ENCODE data around the gene POC5.

POC5 gene

DNA sequence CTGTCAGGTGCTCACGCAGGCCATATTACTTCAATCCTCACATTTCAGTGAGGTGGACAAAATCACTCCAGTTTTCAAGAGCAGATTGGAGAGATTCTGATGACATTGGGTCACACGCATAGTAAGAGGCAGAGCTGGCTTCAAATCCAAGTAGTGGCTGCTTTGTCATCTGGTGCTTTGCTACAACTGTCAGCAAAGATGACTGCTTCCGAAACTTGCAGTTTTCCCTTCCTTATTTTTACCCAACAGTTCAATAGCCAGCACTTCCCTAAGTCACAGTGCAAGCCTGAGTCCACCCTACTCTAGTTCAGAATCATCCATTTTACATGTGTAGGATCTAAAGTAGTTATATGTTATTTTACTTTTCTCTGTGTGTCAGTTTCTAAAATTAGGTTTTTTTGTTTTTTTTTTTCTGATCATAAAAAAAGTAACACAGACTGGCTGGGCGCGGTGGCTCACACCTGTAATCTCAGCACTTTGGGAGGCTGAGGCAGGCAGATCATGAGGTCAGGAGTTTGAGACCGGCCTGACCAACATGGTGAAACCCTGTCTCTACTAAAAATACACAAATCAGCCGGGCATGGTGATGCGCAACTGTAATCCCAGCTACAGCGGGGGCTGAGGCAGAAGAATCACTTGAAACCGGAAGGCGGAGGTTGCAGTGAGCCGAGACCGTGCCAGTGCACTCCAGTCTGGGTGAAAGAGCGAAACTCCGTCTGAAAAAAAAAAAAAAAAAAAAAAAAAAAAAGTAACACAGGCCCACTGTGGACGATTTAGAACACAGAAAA is 56.4 kb downstream of the POC5 start:
- DNase-seq: no peak

DNA sequence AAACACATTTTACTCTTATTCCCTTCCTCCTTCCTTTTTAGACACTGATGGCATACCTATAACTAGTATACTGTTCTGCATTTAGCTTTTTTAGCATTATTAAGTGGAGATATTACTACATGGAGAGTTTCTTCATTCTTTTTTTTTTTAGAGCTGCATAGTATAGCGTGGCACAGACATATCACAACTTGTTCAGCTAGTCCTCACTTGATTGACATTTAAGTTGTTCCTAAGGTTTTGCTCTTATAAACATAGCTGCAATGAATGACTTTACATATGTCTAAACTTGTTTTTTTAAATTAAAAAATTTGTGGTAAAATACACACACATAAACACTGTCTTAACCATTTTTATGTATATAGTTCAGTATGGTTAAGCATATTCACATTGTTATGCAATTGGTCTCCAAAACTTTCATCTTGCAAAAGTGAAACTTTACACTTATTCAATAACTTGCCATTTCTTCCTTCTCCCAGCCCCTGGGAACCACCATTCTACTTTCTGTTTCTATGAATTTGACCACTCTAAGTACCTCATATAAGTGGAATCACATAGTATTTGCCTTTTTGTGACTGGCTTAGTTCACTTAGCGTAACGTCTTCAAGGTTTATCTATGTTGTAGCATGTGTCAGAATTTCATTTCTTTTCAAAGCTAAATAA is 57.3 kb downstream of the POC5 start:
- no peak for DNase-seq

DNA sequence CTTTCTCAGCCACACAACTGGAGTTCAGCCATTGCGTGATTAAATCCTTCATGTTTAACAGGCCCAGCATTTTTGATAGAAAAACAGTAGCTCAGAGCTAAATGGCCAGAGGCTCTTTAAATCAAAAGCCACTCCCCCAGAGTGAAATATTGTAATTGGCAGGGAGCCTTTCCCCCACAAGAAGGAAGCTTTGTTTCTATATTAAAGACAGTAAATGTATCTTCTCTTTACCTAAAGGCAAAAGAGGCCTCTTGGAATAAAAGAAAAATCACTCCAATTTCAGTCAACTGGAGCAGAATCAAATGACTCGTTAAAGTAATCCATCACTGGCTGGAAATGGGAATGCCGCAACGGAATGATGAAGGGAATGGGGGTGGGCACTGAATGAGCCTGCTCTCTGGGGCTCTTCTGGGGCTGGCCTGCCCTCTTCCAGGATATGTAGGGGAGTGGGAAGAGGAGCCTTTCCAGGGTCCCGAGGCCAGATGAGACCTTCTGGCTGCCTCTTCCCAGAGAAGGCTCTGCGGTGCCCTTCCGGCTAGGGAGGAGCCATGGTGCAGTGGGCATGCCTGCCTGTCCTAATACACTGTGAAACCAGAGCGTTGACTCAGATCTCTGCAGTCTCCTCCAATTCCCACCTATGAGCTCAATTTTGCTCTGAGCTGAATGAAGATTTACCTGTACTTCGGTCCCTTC is 60.8 kb downstream of the POC5 start:
- peak; percentile 68 for DNase-seq

DNA sequence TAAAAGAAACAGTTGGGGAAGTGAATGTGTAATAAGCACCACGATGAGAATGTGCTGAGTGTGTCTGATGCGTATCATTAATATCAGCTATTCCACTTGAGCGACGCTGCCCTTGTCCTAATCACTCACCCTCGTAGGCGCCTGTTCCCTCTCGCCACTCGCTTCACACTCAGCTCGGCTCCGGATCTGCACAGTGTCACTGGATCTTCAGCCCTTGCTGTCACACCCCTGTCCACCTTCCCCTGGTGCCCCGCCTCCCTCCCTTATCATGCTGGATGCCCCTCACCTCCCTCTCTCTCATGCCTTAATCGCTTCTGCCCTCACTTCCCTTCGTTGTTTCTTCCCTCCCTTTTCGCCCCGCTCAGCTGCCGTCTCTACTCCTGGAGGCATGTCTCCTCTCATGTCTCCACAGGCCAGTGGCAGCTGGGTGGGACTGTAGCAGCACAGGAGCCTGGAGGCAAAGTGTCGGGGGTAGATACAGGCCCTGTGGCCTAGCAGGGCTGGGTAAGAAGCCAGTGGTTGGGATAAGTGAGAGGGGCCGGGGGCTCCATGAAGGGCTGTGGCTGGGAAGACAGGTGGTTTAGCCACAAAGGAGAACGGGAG is 62.4 kb downstream of the POC5 start:
- no peak for DNase-seq

DNA sequence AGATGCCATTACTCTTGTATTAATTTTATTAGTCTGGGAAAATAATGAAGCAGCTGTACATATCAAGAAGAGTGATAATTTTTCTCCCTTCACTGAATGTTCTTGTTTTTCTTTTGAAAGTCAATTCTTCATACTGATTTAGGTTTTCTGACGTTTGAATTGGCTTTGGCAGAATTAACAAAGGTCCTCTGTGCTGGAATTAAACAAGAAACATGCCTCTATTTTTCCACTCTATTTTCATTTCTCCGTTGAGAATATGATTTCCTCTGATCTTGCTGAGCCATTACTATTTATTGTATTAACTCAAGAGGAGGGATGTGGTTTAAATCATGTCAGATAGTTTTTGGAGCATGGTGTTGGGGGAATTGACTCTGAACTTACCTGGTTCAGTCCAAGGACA is 63.7 kb downstream of the POC5 start:
- no peak for DNase-seq

DNA sequence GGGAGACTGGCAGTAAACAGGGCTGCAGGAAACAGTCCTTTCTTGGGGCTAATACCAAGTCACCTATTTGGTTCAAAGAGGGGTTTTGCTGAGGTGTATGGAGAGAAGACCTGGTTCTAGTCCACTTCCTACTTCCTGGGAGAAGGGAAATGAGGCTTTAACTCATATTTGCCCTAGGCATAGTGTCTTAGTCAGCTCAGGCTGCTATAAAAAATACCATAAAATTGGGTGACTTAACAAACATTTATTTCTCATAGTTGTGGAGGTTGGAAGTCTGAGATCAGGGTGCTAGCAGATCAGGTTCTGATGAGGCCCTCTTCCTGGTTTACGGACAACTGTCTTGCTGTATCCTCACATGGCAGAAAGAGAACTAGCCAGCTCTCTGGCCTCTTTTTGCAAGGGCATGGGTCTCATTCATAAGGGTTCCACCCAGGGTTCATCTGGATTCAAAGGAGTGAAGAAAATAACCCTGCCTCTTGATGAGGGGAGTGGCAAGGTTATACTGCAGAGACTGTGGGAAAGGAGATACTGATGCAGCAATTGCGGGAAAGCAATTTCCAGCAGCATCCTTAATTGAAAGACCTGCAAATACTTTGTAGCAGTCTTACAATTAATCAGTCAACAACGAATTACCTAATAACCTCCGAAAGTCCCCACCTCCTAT is 65.5 kb downstream of the POC5 start:
- no peak for DNase-seq

DNA sequence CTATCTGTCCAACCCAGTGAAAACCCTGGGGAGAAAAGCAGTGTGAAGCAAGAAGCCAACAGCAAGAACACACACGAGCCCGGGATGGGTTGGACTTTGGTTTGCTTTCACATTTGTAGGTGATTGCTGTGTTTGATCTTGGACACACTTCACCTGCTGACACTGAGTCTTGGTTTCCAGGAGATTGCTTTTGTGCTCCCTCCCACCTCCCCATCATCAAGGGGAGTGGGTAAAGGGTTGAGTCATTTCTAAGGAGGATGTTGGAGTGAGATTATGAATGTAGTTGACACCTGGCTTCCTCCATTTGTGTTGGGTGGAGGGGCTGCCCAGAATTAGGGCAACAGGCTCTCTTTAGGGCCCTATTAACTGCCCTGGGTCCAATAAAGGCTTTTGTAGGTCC is 68.5 kb downstream of the POC5 start:
- no peak for DNase-seq

DNA sequence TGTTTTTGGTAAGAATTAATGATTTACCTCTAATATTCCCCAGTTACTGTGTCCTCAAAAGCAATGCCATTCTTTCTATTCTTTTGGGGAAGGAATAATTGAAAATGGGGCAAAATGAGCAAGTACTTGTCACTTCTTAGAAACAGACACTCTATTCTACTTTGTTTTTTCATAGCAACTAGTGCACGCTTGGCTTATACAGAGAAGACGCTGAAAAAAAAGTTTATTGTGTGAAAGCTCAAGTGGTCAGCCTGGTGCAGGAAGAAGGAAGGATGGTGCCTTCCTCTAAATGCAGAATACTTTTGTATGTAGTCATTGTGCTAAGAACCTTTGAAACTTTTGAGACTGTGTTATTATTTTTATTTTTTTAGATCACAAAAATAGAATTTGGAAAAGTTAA is 76.4 kb downstream of the POC5 start:
- no peak for DNase-seq

DNA sequence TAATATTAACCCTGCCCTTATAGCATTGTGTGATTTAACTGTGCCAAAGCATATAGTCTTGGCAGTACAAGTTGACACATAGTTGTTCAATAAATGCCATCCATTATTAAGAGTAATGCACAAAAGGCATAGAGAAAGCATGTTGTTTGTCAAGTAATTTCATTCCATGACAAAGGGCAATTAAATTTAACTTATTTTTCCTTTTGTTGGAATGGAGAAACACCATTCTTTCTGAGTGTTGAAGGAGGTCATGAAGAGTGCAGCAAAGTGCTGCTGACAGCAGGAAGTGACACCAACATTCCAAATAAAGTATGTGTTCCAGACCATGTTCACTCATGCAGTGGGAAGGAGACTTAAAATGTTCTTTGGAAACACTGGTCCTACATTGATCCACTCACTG is 76.8 kb downstream of the POC5 start:
- DNase-seq: no peak

DNA sequence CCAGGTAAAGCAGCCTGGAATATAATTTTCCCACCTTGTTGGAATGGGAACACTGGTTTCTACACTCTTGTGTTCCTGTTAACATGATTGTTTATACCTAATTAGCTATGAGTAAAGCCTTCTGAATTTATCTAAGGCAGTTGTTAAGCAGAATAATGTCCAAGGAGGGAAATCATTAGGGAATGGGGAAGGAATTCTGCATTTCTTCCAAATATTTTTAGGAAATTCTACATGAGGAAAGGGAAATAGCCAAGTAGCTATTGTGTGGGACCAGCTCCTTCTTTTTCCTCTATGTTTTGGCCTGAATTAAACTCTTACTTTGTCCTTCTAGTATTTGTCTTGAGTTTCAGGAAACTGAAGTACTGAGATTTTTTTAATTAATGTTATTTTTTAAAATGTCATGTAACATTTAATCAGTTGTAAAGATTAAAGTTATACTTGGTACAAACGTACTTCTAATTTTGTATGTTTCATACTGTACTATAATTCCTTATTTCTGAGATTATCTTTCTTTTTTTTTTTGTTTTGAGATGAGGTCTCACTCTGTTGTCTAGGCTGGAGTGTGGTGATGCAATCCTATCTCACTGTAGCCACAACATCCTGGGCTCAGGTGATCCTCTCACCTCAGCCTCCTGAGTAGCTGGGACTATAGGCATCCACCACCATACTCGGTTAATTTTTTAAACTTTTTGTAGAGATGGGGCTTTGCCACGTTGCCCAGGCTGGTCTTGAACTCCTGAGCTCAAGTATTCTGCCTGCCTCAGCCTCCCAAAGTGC is 77.5 kb downstream of the POC5 start:
- no peak for DNase-seq

DNA sequence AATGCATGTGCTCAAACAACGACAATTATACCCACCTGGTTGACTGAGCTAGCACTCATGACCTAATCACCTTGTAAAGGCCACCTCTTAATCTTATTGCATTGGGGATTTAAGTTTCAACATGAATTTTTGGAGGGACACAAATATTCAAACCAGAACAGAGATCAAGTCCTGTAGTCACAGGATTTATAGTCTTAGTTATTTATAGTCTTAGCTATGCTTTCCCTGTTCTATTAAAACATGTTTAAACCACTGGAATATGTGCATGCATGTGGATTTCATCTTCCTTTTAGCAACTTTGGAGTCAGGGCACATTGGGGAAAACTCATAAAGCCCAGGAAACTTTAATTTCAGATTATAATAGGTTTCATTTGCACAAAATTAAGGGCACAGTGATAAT is 79.3 kb downstream of the POC5 start:
- DNase-seq: no peak

DNA sequence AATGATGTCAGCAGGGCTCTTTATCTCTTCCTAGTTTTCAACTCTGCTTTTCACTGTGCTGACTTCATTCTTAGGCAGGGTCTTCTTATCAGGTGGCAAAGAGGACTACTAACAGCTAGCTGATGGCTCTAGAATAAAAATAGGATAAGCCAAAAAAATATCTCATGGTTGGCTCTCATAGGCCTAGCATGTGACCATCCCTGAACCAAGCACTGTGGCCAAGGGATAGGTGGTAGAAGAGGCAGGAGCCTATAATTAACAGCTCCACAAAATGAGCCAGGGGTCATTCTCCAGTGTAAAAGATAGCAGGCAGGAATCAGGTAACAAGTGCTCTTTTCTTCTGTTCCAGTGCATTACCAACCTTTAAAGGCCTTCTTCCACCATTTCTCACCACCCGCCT is 84.9 kb downstream of the POC5 start:
- DNase-seq: no peak

DNA sequence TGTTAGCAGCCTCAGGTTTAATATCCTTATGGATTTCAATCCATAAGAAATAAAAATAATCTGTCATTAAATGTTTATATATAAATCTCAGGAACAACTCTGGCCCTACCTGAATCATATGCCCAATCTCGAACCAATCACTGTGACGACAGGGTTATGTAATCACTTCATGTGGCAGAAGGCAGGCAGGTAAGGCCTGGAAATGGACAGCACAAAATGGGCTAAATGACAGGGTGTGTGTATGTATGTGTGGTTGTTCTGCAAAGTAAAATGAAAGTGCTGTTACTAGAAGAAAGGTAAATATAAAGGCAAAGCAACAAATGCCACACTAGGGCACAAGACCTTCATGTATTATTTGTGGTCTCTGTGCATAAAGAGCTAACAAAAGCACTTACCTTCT is 86.4 kb downstream of the POC5 start:
- no peak for DNase-seq

DNA sequence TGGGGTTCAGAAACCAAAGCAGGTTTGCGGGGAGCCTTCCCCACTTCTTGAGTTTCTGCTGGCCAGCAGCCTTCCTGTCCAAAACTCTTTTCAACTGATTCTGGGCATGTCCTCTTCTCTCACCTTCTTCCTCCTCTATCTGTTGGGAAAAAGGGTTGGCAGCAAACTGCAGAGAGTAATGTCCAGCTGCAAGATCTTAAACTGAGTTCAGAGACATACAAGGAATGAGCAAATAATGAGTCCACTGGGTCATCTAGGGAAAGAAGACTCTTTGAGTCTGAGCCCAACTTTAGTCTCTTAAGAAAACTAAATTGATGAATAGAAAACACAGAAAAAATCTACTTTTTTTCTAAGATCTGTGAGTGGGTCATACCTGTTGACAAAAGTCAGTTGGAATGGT is 89.4 kb downstream of the POC5 start:
- no peak for DNase-seq

DNA sequence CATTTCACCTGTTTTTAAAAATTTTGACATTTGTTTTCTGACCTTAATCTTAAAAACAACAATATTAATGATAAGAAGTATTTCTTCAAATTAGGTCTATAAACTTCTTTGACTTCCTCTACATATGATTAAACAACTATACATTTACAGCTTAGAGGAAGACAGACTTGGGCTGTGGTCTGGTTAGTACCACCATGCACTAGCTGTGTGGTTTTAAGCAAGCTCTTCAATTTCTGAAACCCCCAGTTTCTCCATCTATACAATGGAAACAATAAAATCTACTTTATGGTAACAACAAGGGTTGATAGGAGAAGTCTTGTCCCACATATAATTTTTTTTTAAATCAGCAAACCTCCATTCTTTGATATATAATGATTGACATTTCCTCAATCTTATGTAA is 90.3 kb downstream of the POC5 start:
- no peak for DNase-seq

All from right kidney (tissue), 1 donor.